Activated CD8-positive, alpha-beta memory T cell treated with anti-CD3 and anti-CD28 coated beads, Interleukin-2, amount 10 ng/mL, durations not matched to agents 7 days and 5 days (primary cell): Measurements from ENCODE around the gene MEIS1. TPM values are rescaled to one million over a fixed set of nuclear protein-coding genes. Genes with fewer than 3 reads are reported as not detected.

ENCODE experiments used
- ATAC-seq: fragments of 150-1000 bp; cut with Tn5 transposase; one replicate; pipeline ENCODE4 v1.10.0; 2021; ENCODE audit warnings: moderate library complexity
- CTCF ChIA-PET: fragments of 350-600 bp; sonication (Branson Sonifier 250); formaldehyde crosslinking; loops from one replicate; lab custom pipeline; 2021; ENCODE audit warnings: antibody characterized with exemption; lab: Charles Lee
- DNase-seq: peaks from one replicate; pipeline ENCODE4 v3.0.0-alpha.2; 2020
- H3K27ac Mint-ChIP-seq: one replicate; pipeline ENCODE4 v1.8.0; 2021; ENCODE audit warnings: mild to moderate bottlenecking, mixed read lengths
- H3K27me3 Mint-ChIP-seq: one replicate; pipeline ENCODE4 v1.8.0; 2021; ENCODE audit warnings: mixed read lengths
- H3K36me3 Mint-ChIP-seq: one replicate; pipeline ENCODE4 v1.8.0; 2021; ENCODE audit warnings: mild to moderate bottlenecking, mixed read lengths
- H3K4me1 Mint-ChIP-seq: one replicate; pipeline ENCODE4 v1.8.0; 2021; ENCODE audit warnings: mixed read lengths
- H3K4me3 Mint-ChIP-seq: one replicate; pipeline ENCODE4 v1.8.0; 2021; ENCODE audit warnings: mild to moderate bottlenecking, moderate library complexity, mixed read lengths
- H3K9me3 Mint-ChIP-seq: one replicate; pipeline ENCODE4 v1.8.0; 2022; ENCODE audit warnings: low read depth, mixed read lengths
- total RNA-seq, 2 experiments: library from RNA; stranded (reverse); gene quantifications; one replicate each; pipeline ENCODE4 v1.2.3, GENCODE V29; 2021

Gene MEIS1
- total RNA-seq, 2 experiments from 2014 or later, result not detected

- Mint-ChIP-seq H3K4me3 (no peak overlapping the region), H3K27ac (no peak overlapping the region), H3K36me3 (peaks cover 4% of the 10 kb centered on the region), H3K4me1 (no peaks in the 10 kb centered on the region), H3K27me3 (peaks cover 29% of the 10 kb centered on the region), H3K9me3 (no peaks in the 10 kb centered on the region)
- CTCF ChIA-PET, result no interaction called here
- ATAC-seq, result no peak
- DNase-seq, result no peak
These were observed 148.3 kb downstream of the MEIS1 start for GRCh38 chr2:66582987-66583880.

GRCh38 chr2:66583881-66584280 lies 149.0 kb downstream of the MEIS1 start:
- H3K36me3 Mint-ChIP-seq, result peaks cover 4% of the 10 kb centered on the region
- ATAC-seq, result no peak
- no peak overlapping the region for H3K27ac Mint-ChIP-seq
- H3K27me3 Mint-ChIP-seq, result peaks cover 23% of the 10 kb centered on the region
- no peaks in the 10 kb centered on the region for H3K9me3 Mint-ChIP-seq
- no peaks in the 10 kb centered on the region for H3K4me1 Mint-ChIP-seq
- CTCF ChIA-PET, result no interaction called here
- no peak for DNase-seq
- H3K4me3 Mint-ChIP-seq, result no peak overlapping the region

DNA sequence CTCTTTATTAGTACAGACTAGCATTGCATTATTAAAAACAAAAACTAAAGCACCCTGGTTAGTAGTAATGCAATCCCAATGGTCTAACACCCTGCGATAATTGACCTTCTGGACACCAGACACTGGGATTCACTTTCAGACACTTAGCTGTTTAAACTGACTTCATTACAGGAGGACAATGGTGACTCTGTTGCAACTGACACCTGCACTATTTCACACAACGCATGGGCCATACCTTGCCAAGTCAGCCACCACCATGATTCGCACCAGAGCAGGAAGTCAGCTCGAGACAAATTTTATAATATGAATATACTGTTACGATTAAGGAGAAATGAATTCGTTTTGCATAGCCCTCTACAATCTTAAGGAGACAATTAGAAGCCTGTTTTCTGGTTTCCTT lies 150.7 kb downstream of the MEIS1 start:
- ATAC-seq (no peak), DNase-seq (no peak)
- Mint-ChIP-seq H3K4me3 (no peak overlapping the region), H3K9me3 (no peaks in the 10 kb centered on the region), H3K36me3 (peaks cover 4% of the 10 kb centered on the region), H3K4me1 (no peaks in the 10 kb centered on the region), H3K27me3 (peaks cover 11% of the 10 kb centered on the region), H3K27ac (no peak overlapping the region)
- CTCF ChIA-PET, result no interaction called here

DNA sequence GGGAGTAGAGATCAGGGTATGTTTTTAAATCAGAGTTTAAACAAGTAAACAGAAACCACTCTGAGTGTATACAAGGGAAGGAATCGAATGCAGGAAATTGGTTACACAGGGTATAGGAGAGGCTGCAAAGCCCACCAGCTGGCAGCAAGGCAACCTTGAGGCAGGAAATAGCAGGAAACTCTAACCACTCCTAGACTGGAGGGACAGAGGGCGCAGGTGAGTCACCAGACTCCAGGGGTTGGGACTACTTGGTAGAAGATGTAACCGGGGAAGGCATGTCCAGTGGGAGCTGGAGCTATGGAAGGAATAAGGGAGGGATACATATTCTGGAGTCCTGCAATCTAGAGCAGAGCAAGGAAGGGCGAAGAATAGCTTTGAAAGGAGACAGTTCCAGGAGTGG lies 152.3 kb downstream of the MEIS1 start:
- no peak for DNase-seq

DNA sequence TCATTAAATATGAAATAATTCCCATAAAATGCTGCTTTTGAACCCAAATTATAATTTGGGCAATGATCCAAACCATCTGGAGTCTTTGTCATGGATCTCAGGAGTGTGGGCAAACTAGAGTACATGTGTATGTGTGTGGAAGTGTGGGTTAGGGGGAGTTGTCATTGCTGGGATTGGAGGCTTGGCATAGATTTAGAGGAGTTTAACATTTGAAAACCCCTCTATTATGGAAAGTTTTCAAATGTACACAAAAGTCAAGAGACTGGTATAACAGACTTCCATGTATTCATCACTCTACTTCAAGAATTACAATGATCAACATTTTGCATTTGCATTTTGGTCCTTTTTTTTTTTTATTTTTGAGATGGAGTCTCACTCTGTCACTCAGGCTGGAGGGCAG lies 159.1 kb downstream of the MEIS1 start:
- H3K4me3 Mint-ChIP-seq, result no peak overlapping the region
- no peaks in the 10 kb centered on the region for H3K27me3 Mint-ChIP-seq
- no peak for ATAC-seq
- no peaks in the 10 kb centered on the region for H3K36me3 Mint-ChIP-seq
- CTCF ChIA-PET, result no interaction called here
- no peak overlapping the region for H3K27ac Mint-ChIP-seq
- no peak for DNase-seq
- H3K4me1 Mint-ChIP-seq, result no peaks in the 10 kb centered on the region
- peaks cover 3% of the 10 kb centered on the region for H3K9me3 Mint-ChIP-seq

More for the DNA sequence above, 152.3 kb downstream of the MEIS1 start:
- Mint-ChIP-seq H3K4me3 (no peak overlapping the region), H3K36me3 (no peaks in the 10 kb centered on the region), H3K9me3 (peaks cover 3% of the 10 kb centered on the region), H3K27ac (no peak overlapping the region), H3K27me3 (peaks cover 5% of the 10 kb centered on the region), H3K4me1 (no peaks in the 10 kb centered on the region)
- no peak for ATAC-seq
- CTCF ChIA-PET, result no interaction called here

GRCh38 chr2:66595556-66595955 lies 160.6 kb downstream of the MEIS1 start:
- Mint-ChIP-seq H3K9me3 (peaks cover 3% of the 10 kb centered on the region), H3K4me3 (no peak overlapping the region), H3K27ac (no peak overlapping the region), H3K27me3 (no peaks in the 10 kb centered on the region), H3K4me1 (no peaks in the 10 kb centered on the region), H3K36me3 (no peaks in the 10 kb centered on the region)
- no peak for DNase-seq
- CTCF ChIA-PET, result no interaction called here
- ATAC-seq, result no peak

- Mint-ChIP-seq H3K4me1 (no peaks in the 10 kb centered on the region), H3K27ac (no peak overlapping the region), H3K4me3 (no peak overlapping the region), H3K9me3 (peaks cover 3% of the 10 kb centered on the region), H3K27me3 (no peaks in the 10 kb centered on the region), H3K36me3 (no peaks in the 10 kb centered on the region)
- CTCF ChIA-PET, result no interaction called here
- DNase-seq (no peak), ATAC-seq (no peak)
These were observed 161.3 kb downstream of the MEIS1 start for GRCh38 chr2:66596256-66596655.

DNA sequence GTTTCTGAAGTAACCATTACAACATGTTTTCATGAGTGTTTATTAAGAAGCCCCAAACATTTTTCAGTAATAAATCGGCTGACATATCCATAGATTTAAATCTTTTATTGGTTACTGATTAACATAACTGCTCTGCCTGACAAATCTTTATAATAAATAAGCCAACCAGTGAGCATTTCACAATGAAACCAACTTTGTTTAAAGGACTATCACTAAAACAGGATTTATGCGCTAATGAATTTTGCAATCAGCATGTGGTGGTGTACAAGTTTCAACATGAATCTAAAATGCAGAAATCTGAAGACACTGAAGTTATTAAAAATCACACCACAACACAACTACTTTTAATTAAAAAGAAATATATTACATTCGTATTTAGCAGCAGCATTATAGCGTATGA lies 166.7 kb downstream of the MEIS1 start:
- Mint-ChIP-seq H3K36me3 (no peaks in the 10 kb centered on the region), H3K4me1 (no peaks in the 10 kb centered on the region), H3K4me3 (no peak overlapping the region), H3K9me3 (no peaks in the 10 kb centered on the region), H3K27me3 (no peaks in the 10 kb centered on the region), H3K27ac (no peak overlapping the region)
- no peak for DNase-seq
- no peak for ATAC-seq
- CTCF ChIA-PET, result no interaction called here

DNA sequence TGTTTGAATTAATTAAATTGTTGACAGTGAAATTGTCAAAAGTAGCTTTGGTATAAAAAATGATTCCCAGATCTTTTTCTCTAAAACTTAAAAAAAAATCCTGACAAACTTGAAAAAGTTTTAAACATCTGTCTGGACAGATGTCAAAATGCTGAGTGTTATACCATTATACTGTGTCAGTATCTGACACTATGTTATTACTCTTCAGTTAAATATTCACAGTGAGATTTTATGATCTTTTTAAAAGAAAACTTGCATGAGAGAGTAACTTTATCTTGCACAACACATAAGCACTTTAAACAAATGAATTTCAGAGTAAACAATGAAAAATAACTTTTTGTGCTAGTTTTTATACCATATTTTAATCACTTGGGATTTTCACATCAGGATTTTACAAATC lies 167.4 kb downstream of the MEIS1 start:
- H3K36me3 Mint-ChIP-seq, result no peaks in the 10 kb centered on the region
- DNase-seq, result no peak
- H3K27me3 Mint-ChIP-seq, result no peaks in the 10 kb centered on the region
- no peak for ATAC-seq
- no peak overlapping the region for H3K4me3 Mint-ChIP-seq
- CTCF ChIA-PET, result no interaction called here
- no peaks in the 10 kb centered on the region for H3K9me3 Mint-ChIP-seq
- no peak overlapping the region for H3K27ac Mint-ChIP-seq
- H3K4me1 Mint-ChIP-seq, result no peaks in the 10 kb centered on the region

DNA sequence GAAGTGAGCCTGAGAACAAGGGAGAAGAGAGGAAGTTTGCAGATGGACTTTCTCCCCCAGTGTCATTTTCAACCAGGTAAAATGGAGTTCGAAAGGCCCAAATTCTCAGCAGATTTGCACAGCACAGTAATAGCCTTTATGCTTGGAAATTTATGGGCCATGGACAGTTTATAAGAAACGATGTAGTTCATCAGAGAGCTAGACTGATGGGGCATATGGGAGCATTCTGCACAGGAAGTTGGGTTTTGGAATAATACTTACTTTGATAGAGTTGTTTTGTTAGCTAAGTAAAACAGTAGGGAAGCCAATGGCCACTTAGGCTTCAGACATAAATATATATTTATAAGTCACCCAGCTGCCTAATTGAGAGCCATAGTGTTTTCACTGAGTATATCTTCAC lies 169.4 kb downstream of the MEIS1 start:
- H3K36me3 Mint-ChIP-seq, result no peaks in the 10 kb centered on the region
- DNase-seq (no peak), ATAC-seq (no peak)
- no peaks in the 10 kb centered on the region for H3K27me3 Mint-ChIP-seq
- no peak overlapping the region for H3K27ac Mint-ChIP-seq
- no peaks in the 10 kb centered on the region for H3K4me1 Mint-ChIP-seq
- H3K4me3 Mint-ChIP-seq, result no peak overlapping the region
- CTCF ChIA-PET, result interaction anchor here (0.6 kb wide), 1 partner anchor 199 kb away, joined by 3 read pairs; no protein-coding TSS in a partner anchor
- no peaks in the 10 kb centered on the region for H3K9me3 Mint-ChIP-seq

- H3K27me3 Mint-ChIP-seq, result no peaks in the 10 kb centered on the region
- DNase-seq (no peak), ATAC-seq (no peak)
- H3K4me3 Mint-ChIP-seq, result no peak overlapping the region
- H3K4me1 Mint-ChIP-seq, result no peaks in the 10 kb centered on the region
- no peak overlapping the region for H3K27ac Mint-ChIP-seq
- CTCF ChIA-PET, result interaction anchor here (0.6 kb wide), 1 partner anchor 198 kb away, joined by 3 read pairs; no protein-coding TSS in a partner anchor
- H3K36me3 Mint-ChIP-seq, result no peaks in the 10 kb centered on the region
- H3K9me3 Mint-ChIP-seq, result no peaks in the 10 kb centered on the region
These were observed 170.1 kb downstream of the MEIS1 start for GRCh38 chr2:66604976-66605375.

DNA sequence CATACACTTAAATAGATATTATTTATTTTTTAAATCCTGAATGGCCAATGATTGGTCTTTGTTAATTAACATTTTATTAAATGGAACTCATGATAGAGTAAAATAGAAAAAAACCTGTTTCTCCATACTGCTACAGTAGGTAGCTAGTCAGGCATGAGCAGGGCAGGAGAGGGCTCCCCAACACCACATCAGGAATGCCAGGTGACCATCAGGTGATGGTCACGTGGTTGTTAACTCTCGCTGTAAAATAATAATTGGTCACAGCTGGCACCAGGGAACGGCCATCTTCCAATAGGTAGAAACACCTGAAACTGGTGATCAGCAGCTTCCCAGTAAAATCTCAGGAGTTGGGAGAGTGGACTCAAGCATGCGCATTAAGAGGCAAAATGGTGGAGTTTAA lies 172.2 kb downstream of the MEIS1 start:
- no peak overlapping the region for H3K27ac Mint-ChIP-seq
- ATAC-seq, result no peak
- H3K27me3 Mint-ChIP-seq, result no peaks in the 10 kb centered on the region
- no peaks in the 10 kb centered on the region for H3K4me1 Mint-ChIP-seq
- CTCF ChIA-PET, result no interaction called here
- no peak for DNase-seq
- no peaks in the 10 kb centered on the region for H3K36me3 Mint-ChIP-seq
- H3K9me3 Mint-ChIP-seq, result no peaks in the 10 kb centered on the region
- H3K4me3 Mint-ChIP-seq, result no peak overlapping the region
